Kidney (tissue), 14 donors: Measurements from ENCODE around the gene PRR14L. TPM values are rescaled to one million over a fixed set of nuclear protein-coding genes. Genes with fewer than 3 reads are reported as not detected.

ENCODE experiments used
- DNase-seq, 5 donors: peaks; one replicate each; pipeline ENCODE4 v3.0.0-alpha.2; 2013 to 2020
- FAIRE-seq: peaks from 2 replicates; lab custom pipeline; 2012; peaks lifted over from hg19 to GRCh38; lab: Jason Lieb, UNC
- H3K27ac ChIP-seq, 2 donors: one replicate each; pipeline ENCODE4 v1.7.0; 2013; ENCODE audit warnings: low read depth in 2 of 2, low read length in 2 of 2, inconsistent platforms in 1 of 2
- H3K27me3 ChIP-seq: one replicate; pipeline ENCODE4 v1.7.1; 2013; ENCODE audit warnings: low read length, inconsistent platforms; ENCODE audit not compliant: control insufficient read depth, insufficient read depth
- H3K36me3 ChIP-seq, 3 donors: one replicate each; pipeline versions ENCODE4 v1.7.0 to v1.7.1; 2013; ENCODE audit warnings: low read length in 3 of 3, control low read depth in 1 of 3, inconsistent platforms in 1 of 3; ENCODE audit not compliant: insufficient read depth in 3 of 3, control insufficient read depth in 2 of 3
- H3K4me1 ChIP-seq, 3 donors: one replicate each; pipeline versions ENCODE4 v1.7.0 to v1.7.1; 2013; ENCODE audit warnings: low read length in 3 of 3, inconsistent platforms in 1 of 3, low read depth in 1 of 3; ENCODE audit not compliant: control insufficient read depth in 2 of 3, insufficient read depth in 2 of 3
- H3K4me3 ChIP-seq, 3 donors: one replicate each; pipeline versions ENCODE4 v1.7.0 to v1.8.1; 2013; ENCODE audit warnings: low read length in 3 of 3, control low read depth in 1 of 3, inconsistent platforms in 1 of 3
- H3K9ac ChIP-seq, 3 donors: one replicate each; pipeline versions ENCODE4 v1.7.0 to v1.7.1; 2013; ENCODE audit warnings: low read length in 3 of 3, control low read depth in 1 of 3, inconsistent platforms in 1 of 3
- H3K9me3 ChIP-seq, 3 donors: one replicate each; pipeline versions ENCODE4 v1.7.0 to v1.7.1; 2013; ENCODE audit warnings: low read length in 3 of 3, control low read depth in 1 of 3, inconsistent platforms in 1 of 3; ENCODE audit not compliant: control insufficient read depth in 2 of 3, insufficient read depth in 1 of 3
- CTCF ChIP-seq: IDR thresholded peaks from 3 replicates; pipeline ENCODE4 v1.5.1; 2012; ENCODE audit warnings: mild to moderate bottlenecking, moderate library complexity, borderline replicate concordance; ENCODE audit not compliant: insufficient read depth; ENCODE audit errors: extremely low read depth
- intact Hi-C: fragments of 100-400 bp; cut with DNase I; formaldehyde crosslinking; loops from one replicate; pipeline ENCODE4 v1.11.1; 2022
- polyA plus RNA-seq: library from polyadenylated mRNA; stranded (reverse); fragments of 350-450 nt; fragmentation: Illumina TruSeq; extraction: RNeasy Lipid Tissue Mini Kit (QIAGEN cat#74804); gene quantifications from one replicate; pipeline ENCODE4 v1.2.3, GENCODE V29; 2014; ENCODE audit warnings: low read depth, low replicate concordance; ENCODE audit not compliant: insufficient read depth
- total RNA-seq: library from RNA; stranded (reverse); fragmentation: NEBNext Ultra II Directional; extraction: Animal tissue kit (Norgen Biotek cat#: 25700); gene quantifications from one replicate; pipeline ENCODE4 v1.2.1, GENCODE V29; 2021
- donor health status: control.
- donor health status: control.
- donor health status: control.
- donor health status: control.
- donor health status: control.
- donor health status: DM: yes; HTN: yes; CAD: no.
- donor health status: Normal renal cell carcinoma (clear cell type).

Gene PRR14L
- total and polyA plus RNA-seq, 2 donors from 2014 or later, result 5.1 to 45.3 TPM

- FAIRE-seq, result no peak
- DNase-seq, result no peak
- H3K36me3 ChIP-seq, result no peaks in the 10 kb centered on the region
- H3K9me3 ChIP-seq, result no peaks in the 10 kb centered on the region
- H3K4me1 ChIP-seq, result peaks cover 0 to 6% (median 0%) of the 10 kb centered on the region in 3 donors
- H3K4me3 ChIP-seq, result no peak overlapping the region
- TF ChIP-seq CTCF, result no peak
- no peaks in the 10 kb centered on the region for H3K27me3 ChIP-seq
- H3K9ac ChIP-seq, result no peak overlapping the region
- intact Hi-C loops, result no loop called here
- no peak overlapping the region for H3K27ac ChIP-seq
Observed at GRCh38 chr22:31739795-31740201, 10.1 kb downstream of the PRR14L start.

DNA sequence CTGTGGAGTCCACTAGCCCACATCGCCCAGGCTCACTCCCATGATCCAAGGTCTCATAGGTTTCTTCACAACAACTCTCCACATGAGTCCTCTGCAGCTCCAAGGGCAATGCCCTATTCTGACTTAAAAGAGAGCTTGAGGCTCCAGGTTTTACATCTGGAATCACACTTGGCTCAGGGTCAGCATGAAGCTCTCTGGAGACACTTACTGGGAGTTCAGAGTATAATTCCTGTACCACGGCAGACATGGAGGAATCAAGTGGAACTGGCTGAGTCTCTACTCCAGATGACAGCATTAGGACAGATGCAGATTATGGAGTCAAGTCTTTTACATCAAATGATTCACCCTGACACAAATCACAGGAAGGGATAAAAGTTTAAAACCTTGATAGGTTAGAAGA is 11.4 kb downstream of the PRR14L start:
- no peaks in the 10 kb centered on the region for H3K27me3 ChIP-seq
- intact Hi-C loops, result no loop called here
- no peak for TF ChIP-seq CTCF
- no peak for DNase-seq
- H3K9me3 ChIP-seq, result no peaks in the 10 kb centered on the region
- peaks cover 0 to 6% (median 2%) of the 10 kb centered on the region in 3 donors for H3K4me1 ChIP-seq
- no peak overlapping the region for H3K9ac ChIP-seq
- FAIRE-seq, result no peak
- no peak overlapping the region for H3K4me3 ChIP-seq
- no peak overlapping the region for H3K27ac ChIP-seq
- H3K36me3 ChIP-seq, result peaks cover 0 to 4% (median 0%) of the 10 kb centered on the region in 3 donors

GRCh38 chr22:31737932-31738331 is 12.0 kb downstream of the PRR14L start:
- Histone ChIP-seq H3K27me3 (no peaks in the 10 kb centered on the region), H3K27ac (no peak overlapping the region), H3K36me3 (peaks cover 0 to 4% (median 0%) of the 10 kb centered on the region in 3 donors), H3K4me1 (peaks cover 0 to 6% (median 2%) of the 10 kb centered on the region in 3 donors), H3K4me3 (no peak overlapping the region), H3K9ac (no peak overlapping the region), H3K9me3 (no peaks in the 10 kb centered on the region)
- no peak for DNase-seq
- no peak for FAIRE-seq
- no peak for TF ChIP-seq CTCF
- intact Hi-C loops, result no loop called here

DNA sequence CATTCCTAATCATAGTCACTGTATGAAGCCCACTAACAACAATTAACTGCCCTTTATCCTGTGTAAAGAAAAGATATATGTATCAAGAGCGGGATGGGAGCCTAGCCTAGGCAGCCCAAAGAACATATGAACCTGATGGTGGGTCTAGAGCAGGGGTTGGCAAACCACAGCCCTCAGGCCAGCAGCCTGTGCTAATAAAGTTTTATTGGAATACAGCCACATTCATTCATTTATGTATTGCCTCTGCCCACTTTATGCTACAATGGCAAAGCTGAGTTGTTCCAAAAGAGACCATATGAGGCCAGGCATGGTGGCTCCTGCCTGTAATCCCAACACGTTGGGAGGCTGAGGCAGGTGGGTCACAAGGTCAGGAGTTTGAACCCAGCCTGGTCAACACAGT is 13.5 kb downstream of the PRR14L start:
- DNase-seq, result no peak
- no peak for FAIRE-seq
- Histone ChIP-seq H3K9ac (no peak overlapping the region), H3K4me1 (peaks cover 0 to 16% (median 2%) of the 10 kb centered on the region in 3 donors), H3K36me3 (peaks cover 0 to 4% (median 0%) of the 10 kb centered on the region in 3 donors), H3K9me3 (no peaks in the 10 kb centered on the region), H3K27ac (no peak overlapping the region), H3K27me3 (no peaks in the 10 kb centered on the region), H3K4me3 (no peak overlapping the region)
- intact Hi-C loops, result no loop called here
- no peak for TF ChIP-seq CTCF
